Kasumi-1 (cell line): ENCODE measurements around the gene UNC5C.
A peak's percentile ranks its signal among the peaks of the same experiment; 100 is the strongest.

ENCODE experiments used
- DNase-seq, 2 experiments: peaks; one replicate each; lab custom pipeline; 2025; lab: John Stamatoyannopoulos, UW

Gene UNC5C

GRCh38 chr4:95466791-95467190, 82.0 kb downstream of the UNC5C start:
- no peak for DNase-seq

DNA sequence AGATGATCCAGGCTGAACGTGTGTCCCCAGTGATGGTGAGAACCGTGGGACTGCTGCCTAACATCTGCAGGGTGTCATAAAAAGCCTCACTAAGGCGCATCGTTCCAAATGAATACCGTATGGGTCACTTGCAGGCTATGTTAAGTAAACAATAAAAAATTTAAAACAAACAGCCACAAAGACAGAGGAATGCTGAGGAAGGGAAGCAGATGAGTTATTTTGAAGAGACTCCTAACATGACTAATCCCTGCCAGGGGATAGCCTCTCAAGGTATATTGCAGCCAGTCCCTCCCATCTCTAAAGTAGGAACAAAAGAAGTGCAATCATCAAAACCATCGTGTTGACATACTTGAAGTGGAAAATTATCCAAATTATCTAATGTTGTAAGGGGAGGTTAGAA, 83.8 kb downstream of the UNC5C start:
- no peak for DNase-seq

DNA sequence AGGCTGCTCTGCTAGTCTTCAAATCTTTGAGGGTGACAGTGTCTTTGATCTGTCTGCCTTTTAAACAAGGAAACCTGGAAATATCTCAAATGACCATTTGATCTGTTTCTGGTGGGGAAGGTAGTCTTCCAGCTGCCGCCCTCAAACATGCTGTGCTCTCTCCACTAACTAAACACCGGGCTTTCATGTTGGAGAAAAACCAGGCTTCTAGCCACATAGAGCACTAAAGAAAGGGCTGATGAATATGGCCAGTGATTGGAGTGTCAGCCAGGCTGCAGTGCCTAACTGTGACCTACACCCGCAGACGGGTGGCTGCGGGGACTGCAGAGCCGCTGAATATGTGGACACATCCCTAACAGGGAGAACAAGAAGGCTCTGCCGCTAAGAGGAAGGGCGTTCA, 85.9 kb downstream of the UNC5C start:
- DNase-seq, result no peak

DNA sequence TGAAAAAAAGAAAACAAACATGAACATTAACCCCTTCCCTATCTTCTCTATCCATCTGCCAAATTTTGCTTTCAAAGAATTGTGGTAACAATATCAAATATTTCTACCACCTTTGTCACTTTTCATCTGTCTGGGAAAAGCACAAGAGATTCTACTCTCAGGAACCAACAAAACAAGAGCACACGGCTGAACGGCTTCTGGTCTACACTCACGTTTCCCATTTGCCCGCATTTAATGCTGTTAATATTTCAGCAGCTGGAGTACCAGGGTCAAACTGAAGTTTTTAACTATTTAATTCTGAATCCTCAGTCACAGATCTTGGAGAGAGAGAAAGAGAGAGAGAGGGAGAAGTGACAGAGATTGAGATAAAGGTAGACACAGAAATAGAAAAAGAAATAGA, 91.4 kb downstream of the UNC5C start:
- no peak for DNase-seq

DNA sequence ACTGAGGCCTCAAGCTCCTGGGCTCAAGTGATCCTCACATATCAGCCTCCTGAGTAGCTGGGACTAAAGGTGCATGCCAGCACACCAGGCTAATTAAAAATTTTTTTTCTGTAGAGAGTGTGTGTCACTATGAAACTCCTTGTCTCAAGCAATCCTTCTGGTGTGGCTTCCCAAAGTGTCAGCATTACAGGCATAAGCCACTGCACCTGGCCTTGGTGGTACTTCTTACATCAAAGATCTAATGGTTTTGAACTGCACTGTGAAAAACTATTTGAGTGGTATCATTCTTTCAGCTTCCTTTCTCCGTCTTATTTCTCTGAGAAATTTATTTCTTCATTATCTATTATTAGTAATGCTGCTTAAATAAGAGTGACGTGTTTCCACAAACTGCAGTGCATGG, 98.5 kb downstream of the UNC5C start:
- no peak for DNase-seq

- DNase-seq, result no peak
Measured at GRCh38 chr4:95446173-95446572, 102.6 kb downstream of the UNC5C start.

DNA sequence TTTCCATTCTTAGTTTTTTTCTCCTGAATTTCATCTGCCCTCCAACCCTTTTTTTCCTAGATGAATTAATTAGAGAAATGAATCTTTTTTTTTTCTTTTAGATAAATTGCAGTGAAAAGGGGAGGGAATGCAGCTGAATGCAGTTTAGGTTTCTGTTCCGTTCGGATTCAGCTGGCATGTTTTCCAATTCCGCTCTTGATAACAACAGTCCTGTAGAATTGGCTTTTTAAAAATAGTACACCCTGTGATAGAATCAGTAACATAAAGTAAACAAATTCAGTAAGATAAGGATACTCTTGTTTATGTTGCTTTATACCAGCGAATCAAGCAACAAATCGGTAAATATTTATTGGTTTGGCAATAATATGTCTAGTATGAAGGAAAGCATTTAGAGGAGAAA, 103.5 kb downstream of the UNC5C start:
- DNase-seq, result no peak

- DNase-seq, result no peak
Measured at GRCh38 chr4:95444812-95445211, 104.0 kb downstream of the UNC5C start.

DNA sequence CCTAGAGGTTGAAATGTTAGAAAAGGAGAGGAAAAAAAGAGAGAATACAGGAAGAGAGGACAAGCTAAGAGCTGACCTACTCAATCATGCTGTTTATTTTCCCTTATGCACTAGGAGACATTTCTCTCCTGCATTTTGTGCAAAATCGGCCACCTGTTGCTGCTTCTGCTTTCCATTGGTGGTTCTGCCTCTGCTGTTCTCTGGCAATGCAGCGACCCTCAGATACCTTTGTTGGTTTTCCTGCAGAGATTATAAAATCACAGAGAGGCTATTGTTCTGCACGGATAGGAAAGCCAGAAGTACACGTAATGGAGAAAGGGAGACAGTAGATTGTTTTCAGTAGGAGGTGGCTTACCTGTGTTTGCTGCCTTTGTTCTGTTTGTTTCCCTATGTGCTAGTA, 108.9 kb downstream of the UNC5C start:
- DNase-seq, result no peak

DNA sequence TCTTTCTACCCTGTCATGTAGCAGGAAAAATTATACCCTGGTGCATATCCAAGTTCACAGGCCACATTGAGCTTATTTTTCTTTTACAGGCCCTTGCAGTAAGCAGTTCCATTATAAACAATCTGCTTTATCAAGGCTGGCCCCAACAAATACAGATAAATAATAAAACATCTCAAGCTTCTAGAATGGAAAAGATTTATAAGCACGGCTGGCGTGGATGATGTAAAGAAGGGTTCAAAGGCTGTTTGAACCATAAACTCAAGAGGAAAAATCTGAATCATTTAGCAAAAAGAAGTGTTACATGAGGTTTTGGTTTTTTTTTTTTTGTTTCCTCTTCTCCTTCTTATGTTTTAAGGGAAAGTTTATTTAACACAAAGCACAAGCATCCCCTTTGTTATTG, 109.7 kb downstream of the UNC5C start:
- no peak for DNase-seq

- no peak for DNase-seq
Measured at GRCh38 chr4:95432466-95432865, 116.3 kb downstream of the UNC5C start.

GRCh38 chr4:95431678-95432077, 117.1 kb downstream of the UNC5C start:
- DNase-seq, result no peak

DNA sequence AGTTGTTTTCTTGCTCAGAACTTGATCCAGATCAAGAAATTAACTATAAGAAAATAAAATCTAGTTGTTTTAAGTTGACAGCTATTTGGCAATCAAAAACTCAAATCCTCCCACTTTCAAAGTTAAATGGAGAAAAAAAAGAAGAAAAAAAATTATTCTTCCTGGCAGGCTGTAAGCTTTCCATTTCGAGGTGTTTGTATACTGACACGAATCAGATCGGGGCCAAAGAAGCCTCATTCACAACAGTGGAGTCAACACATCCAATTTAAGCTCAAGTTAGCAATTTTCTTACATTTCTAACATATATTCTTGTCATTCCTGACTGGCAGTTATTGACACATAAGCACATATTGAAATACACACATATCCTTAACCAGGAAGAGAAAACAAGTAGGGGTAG, 119.4 kb downstream of the UNC5C start:
- no peak for DNase-seq

- no peak for DNase-seq
Measured at GRCh38 chr4:95428291-95429070, 120.3 kb downstream of the UNC5C start.

GRCh38 chr4:95426455-95426854, 122.3 kb downstream of the UNC5C start:
- no peak for DNase-seq

DNA sequence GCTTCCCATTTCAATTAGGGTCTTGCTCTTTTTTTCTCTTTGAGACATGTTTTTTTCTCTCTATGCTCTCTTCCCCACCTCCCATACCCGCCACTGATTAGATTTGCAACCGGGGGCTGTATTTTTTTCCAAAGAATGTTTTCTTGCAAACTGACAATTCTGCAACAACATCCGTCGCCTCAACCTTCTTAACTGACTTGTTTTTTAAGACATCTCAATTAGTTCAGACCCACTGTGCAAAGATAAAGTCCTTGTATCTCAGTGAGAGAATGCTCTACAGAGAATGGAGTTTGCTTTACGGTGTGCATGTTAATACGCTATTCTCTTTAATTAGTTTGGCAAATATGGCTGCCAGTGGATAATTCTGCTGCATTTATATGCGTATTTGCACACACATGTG, 126.3 kb downstream of the UNC5C start:
- no peak for DNase-seq

DNA sequence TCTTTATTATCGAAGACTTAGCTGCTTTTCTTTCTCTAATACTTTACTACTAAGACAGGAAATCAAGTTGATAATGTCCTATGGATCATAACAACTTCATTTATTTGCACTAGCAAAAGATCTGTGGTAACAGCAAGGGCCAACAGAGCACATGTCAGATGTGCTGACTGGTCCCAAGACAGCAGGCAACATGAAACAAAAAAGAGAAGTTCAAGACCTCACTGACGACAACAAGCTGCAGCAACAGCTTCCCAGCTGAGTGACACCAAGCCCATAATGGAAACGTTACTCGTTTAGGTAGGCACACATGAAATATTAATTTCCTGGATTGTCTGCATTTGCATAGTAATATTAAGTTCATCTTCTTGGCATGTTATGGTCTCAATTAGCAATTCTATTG, 126.9 kb downstream of the UNC5C start:
- DNase-seq, result peak; percentile 3 to 30

DNA sequence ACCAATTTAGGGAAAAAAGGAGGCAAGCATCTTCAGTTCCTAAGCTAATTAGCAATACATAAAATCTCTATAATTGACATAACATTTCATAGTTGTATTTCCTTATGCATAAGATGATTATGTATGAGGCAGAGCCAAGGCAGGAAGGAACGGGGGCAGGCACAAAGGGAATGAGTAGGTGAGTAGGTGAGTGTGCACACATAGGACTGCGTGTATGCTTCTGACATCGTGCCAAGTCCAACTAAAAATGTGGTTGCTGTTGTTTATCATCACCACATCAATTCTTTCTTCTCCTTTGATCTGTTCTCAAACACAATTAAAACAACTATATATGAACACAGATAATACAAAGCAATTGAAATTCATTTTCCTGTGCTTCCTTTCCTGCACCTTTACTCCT, 131.2 kb downstream of the UNC5C start:
- DNase-seq, result no peak

GRCh38 chr4:95415346-95415771, 133.4 kb downstream of the UNC5C start:
- no peak for DNase-seq

DNA sequence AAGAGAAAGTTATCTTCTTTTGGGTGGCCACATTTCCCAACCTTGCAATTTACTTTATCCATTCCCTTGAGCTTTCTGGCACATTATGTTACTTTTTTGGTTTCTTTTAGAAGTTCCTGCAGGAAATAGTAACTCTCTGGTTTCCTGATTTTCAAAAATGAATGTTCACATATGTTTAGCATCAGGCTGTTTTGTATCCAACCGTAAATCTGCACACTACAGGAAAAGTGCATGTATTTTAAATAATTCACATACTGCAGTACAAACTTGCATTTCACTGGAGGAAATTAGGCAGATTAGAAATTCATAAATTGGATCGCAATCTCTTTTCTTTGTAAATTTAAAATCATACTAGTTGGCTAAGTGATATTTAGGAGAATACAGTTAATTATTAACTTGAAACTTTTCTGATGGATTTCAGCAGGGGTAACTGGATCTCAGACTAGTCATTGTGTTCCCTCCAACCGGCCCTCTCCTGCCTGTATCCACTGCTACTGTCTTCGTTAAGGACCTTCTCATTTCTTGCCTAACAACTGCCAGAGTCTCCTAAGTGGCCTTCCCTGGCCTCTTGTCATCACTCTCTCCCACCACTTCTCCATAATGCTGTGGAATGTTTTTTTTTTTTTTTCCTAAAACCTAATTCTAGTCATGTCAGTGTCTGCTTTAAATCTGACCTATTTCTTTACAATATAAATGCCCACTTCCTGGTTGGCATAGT, 137.2 kb downstream of the UNC5C start:
- no peak for DNase-seq

DNA sequence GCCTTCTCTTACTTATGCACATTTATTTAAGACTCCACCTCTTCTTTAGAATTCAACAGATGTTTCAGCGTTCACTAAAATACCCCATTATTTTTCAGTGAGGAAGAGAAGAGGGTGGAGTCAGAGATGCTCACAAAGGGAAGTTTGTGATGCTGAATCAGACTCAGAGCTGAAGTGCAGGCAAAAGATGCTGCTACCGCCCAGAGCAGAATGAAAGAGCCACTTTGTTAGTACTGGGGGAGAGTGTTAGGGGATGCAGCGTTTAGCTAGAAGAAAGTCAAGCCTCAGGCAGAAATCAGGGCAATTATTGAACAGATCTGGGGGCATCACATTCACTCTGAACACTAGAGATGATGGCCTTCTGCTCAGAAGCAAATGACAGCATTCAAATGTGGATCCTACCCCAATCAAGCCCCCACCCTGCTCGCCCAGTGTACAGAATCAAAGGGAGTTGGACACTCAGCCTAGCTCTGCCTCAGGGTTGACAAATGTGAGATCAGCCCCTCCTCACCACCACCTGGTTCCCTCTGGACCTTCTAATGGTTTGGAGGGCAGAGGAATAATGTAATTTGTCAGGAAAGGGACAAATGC, 138.3 kb downstream of the UNC5C start:
- no peak for DNase-seq

DNA sequence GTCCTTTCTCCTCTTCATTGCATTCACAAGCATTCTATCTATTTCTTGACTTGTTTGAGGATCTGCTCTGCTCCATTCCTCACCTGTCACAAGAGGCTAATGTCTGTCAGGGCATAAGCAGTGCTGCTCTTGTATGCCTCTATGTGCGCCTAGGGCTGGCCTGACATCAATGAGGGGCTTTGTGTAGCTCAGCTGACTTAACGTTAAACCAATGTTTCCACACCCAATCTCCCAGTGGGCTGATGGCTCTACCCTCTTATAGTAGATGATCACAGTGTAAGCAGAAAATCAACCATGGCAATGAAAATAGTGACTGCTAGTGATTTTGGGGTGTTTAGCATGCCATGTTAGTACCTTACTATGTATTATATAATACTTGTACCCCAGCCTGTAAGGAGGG, 139.0 kb downstream of the UNC5C start:
- DNase-seq, result no peak

GRCh38 chr4:95409127-95409526, 139.6 kb downstream of the UNC5C start:
- DNase-seq, result no peak
